ENCODE results near the gene UPK3A.

UPK3A gene

DNA sequence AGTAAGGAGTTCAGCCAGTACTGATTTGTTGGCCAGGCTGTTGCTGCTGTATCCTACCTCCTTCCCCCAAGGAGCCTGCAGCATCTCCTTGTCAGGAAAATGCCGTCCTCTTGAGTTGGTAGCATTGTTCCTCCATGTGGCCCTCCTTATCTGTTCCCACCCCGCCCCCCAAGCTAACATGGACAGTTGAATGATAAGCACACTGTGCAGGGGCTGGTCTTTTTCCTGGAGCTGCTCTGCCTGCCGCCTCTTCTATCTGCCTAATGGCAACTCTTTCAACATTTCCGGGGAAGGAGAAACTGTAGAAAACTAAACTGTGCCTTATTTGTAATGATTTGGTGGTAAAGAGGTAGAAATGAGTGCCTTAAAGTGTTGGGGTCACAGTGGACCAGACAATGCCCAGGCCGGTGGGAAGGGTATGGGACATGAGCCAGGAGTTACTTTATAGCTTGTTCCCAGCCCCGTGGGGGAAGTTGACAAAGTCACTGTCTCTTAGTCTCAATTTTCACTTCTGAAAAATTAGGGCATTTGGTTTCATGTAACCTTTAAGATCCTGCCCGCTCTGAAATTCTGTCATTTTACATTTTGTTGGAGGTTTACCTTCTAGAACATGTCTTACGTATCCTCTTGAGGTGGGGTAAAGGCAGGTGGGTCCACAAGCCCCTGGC is 29.4 kb downstream of the UPK3A start:
- peak overlapping the region; percentile 25 for H3K27ac ChIP-seq
- TF ChIP-seq, protein P1, sequence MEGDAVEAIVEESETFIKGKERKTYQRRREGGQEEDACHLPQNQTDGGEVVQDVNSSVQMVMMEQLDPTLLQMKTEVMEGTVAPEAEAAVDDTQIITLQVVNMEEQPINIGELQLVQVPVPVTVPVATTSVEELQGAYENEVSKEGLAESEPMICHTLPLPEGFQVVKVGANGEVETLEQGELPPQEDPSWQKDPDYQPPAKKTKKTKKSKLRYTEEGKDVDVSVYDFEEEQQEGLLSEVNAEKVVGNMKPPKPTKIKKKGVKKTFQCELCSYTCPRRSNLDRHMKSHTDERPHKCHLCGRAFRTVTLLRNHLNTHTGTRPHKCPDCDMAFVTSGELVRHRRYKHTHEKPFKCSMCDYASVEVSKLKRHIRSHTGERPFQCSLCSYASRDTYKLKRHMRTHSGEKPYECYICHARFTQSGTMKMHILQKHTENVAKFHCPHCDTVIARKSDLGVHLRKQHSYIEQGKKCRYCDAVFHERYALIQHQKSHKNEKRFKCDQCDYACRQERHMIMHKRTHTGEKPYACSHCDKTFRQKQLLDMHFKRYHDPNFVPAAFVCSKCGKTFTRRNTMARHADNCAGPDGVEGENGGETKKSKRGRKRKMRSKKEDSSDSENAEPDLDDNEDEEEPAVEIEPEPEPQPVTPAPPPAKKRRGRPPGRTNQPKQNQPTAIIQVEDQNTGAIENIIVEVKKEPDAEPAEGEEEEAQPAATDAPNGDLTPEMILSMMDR (conservative IDR thresholded peaks at IDR 0.05): no peak
- TF ChIP-seq ZFX (IDR thresholded peaks at IDR 0.05): no peak

DNA sequence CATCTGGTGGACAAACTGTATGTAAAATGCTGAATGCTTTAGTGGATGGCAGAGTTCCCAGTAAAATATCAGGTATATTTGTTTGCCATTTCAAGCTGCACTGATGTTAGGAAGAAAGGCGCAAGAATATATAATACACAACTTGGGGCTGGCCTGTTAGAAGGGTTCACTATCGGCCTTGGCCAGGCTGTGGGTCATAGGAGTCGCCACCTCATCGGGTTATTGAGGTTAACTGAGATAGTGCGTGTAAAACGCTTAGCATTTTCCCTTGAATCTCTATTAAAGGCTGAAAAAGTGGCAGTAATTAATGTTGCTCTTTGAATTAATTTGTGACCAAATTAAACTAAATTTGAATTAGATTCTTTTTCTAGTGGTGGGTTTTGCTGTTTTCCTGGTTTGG is 30.0 kb downstream of the UPK3A start:
- TF ChIP-seq ZFX (IDR thresholded peaks at IDR 0.05): no peak
- TF ChIP-seq, protein P1 (conservative IDR thresholded peaks at IDR 0.05): no peak

DNA sequence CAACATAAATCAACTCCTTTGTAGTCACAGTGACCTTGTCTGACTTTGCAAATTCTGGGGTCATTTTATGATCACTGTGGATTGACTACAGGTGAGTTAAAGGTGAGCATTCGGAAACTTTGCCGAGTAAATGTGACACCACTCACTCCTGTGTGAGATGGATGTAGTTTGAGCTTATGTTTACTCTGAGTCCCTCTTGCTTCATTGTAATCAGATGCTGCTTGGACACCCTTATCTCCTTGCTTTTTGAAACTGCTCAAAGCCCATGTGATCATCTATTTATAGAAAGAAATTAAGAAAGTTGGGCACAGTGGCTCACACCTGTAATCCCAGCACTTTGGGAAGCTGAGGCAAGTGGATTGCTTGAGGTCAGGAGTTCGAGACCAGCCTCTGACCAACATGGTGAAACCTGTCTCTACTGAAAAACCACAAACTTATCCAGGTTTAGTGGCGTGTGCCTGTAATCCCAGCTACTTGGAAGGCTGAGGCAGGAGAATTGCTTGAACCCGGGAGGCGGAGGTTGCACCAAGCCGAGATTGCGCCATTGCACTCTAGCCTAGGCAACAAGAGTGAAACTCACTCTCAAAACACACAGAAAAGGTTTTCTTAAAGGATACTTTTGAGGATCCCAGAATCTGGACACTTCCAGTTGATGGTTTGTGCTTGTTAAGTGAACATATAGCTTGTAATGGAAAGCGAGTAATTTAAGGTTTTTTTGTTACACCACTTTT is 32.2 kb downstream of the UPK3A start:
- peak overlapping the region; percentile 71 for H3K27ac ChIP-seq
- TF ChIP-seq, protein P1 (conservative IDR thresholded peaks at IDR 0.05): no peak
- TF ChIP-seq ZFX (IDR thresholded peaks at IDR 0.05): no peak

More for the DNA sequence above, 30.0 kb downstream of the UPK3A start:
- H3K27ac ChIP-seq: no peak overlapping the region; the same call in 1 of the 2 replicates

GRCh38 chr22:45317551-45318167 is 32.9 kb downstream of the UPK3A start:
- TF ChIP-seq, protein P1 (conservative IDR thresholded peaks at IDR 0.05): peak; percentile 80
- no peak for TF ChIP-seq ZFX (IDR thresholded peaks at IDR 0.05)
- H3K27ac ChIP-seq: peak overlapping the region; percentile 71

- TF ChIP-seq, protein P1 (conservative IDR thresholded peaks at IDR 0.05): no peak
- peak overlapping the region; percentile 71 for H3K27ac ChIP-seq
Observed at GRCh38 chr22:45318168-45318557, 33.4 kb downstream of the UPK3A start.

GRCh38 chr22:45318558-45319323 is 34.0 kb downstream of the UPK3A start:
- H3K27ac ChIP-seq: no peak overlapping the region
- no peak for TF ChIP-seq ZFX (IDR thresholded peaks at IDR 0.05)
- TF ChIP-seq, protein P1 (conservative IDR thresholded peaks at IDR 0.05): no peak
